ENCODE results near the gene PRSS8. TPM values are rescaled to one million over a fixed set of nuclear protein-coding genes. Genes with fewer than 3 reads are reported as not detected.
A peak's percentile ranks its signal among the peaks of the same experiment; 100 is the strongest.

PRSS8 gene
- total and polyA plus RNA-seq, 2 donors (not counting 3 experiments of a cell fraction or from before 2014, with no cell fraction given), result 0.12 TPM; not detected in 1

DNA sequence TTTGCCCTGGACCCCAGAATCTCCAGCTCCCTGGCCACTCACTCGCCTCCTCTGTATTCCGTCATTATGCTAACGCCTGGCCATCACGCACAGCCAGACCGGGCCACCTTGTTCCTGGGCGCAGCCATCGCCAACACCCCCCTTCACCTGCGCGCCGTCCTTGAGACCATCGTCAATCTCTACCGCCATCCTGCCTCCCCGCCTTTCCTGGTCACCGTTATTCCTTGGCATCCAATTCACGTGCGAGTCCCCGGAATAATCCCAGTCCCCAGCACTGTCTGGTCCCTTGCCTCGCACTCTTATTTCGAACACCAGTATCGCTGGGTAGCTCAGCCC, 41.5 kb downstream of the PRSS8 start:
- TF ChIP-seq JUN (IDR thresholded peaks at IDR 0.05; ENCODE audit: borderline replicate concordance, insufficient read depth, insufficient read length, low read depth), result no peak
- TF ChIP-seq, protein P1, sequence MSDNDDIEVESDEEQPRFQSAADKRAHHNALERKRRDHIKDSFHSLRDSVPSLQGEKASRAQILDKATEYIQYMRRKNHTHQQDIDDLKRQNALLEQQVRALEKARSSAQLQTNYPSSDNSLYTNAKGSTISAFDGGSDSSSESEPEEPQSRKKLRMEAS (IDR thresholded peaks at IDR 0.05; ENCODE audit: insufficient read depth, insufficient read length), result no peak
- no peak for TF ChIP-seq GATA2 (IDR thresholded peaks at IDR 0.05; ENCODE audit: insufficient read depth, insufficient read length, low read depth, low read length)
- TF ChIP-seq FOS (IDR thresholded peaks at IDR 0.05; ENCODE audit: borderline replicate concordance, insufficient read depth, low read length), result no peak
- TF ChIP-seq EZH2 (IDR thresholded peaks at IDR 0.05; ENCODE audit: borderline replicate concordance, low read depth, low read length, severe bottlenecking), result no peak
- no peak for TF ChIP-seq MYC (IDR thresholded peaks at IDR 0.05; ENCODE audit: low read depth, low read length)
- TF ChIP-seq POLR2A (IDR thresholded peaks at IDR 0.05; ENCODE audit: low read depth, low read length), result no peak
- TF ChIP-seq, protein P2, sequence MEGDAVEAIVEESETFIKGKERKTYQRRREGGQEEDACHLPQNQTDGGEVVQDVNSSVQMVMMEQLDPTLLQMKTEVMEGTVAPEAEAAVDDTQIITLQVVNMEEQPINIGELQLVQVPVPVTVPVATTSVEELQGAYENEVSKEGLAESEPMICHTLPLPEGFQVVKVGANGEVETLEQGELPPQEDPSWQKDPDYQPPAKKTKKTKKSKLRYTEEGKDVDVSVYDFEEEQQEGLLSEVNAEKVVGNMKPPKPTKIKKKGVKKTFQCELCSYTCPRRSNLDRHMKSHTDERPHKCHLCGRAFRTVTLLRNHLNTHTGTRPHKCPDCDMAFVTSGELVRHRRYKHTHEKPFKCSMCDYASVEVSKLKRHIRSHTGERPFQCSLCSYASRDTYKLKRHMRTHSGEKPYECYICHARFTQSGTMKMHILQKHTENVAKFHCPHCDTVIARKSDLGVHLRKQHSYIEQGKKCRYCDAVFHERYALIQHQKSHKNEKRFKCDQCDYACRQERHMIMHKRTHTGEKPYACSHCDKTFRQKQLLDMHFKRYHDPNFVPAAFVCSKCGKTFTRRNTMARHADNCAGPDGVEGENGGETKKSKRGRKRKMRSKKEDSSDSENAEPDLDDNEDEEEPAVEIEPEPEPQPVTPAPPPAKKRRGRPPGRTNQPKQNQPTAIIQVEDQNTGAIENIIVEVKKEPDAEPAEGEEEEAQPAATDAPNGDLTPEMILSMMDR (IDR thresholded peaks at IDR 0.05; ENCODE audit: extremely low read depth in 1 of 2, insufficient read depth in 1 of 2, low read depth in 1 of 2, low read length in 2 of 2), result no peak
- TF ChIP-seq POLR2AphosphoS5 (IDR thresholded peaks at IDR 0.05; ENCODE audit: insufficient read depth, low read depth, low read length), result no peak
- Histone ChIP-seq H3K4me2 (ENCODE audit: insufficient read depth, low read length) (peak overlapping the region; percentile 41), H3K9me3 (replicated peaks; ENCODE audit: control insufficient read depth, insufficient read depth, low read length) (no peaks in the 10 kb centered on the region), H3K27me3 (ENCODE audit: control insufficient read depth in 2 of 2, insufficient read depth in 2 of 2, low read length in 2 of 2) (no peaks in the 10 kb centered on the region), H3K4me1 (ENCODE audit: control insufficient read depth, extremely low read depth, insufficient read depth, low read length) (peaks cover 3% of the 10 kb centered on the region), H4K20me1 (replicated peaks; ENCODE audit: control insufficient read depth, extremely low read depth, insufficient read depth, low read length) (no peaks in the 10 kb centered on the region), H3K79me2 (ENCODE audit: control insufficient read depth, insufficient read depth, low read length) (peaks cover 10% of the 10 kb centered on the region), H3K4me3 (replicated peaks in 1 of 3; ENCODE audit: insufficient read depth in 1 of 3, low read depth in 1 of 3, low read length in 3 of 3) (peak overlapping the region; percentile 28 to 91 (median 62)), H3K9me1 (replicated peaks; ENCODE audit: control insufficient read depth, extremely low read depth, insufficient read depth, low read length) (no peaks in the 10 kb centered on the region), H3K9ac (replicated peaks; ENCODE audit: extremely low read depth, insufficient read depth, low read length) (peak overlapping the region; percentile 63), H3K36me3 (ENCODE audit: control insufficient read depth in 2 of 2, extremely low read depth in 1 of 2, insufficient read depth in 2 of 2, low read length in 2 of 2) (peaks cover 2 to 5% of the 10 kb centered on the region in 2 experiments), H3K27ac (ENCODE audit: insufficient read depth, low read depth, low read length) (peak overlapping the region; percentile 6), H2AFZ (ENCODE audit: low read depth, low read length) (peak overlapping the region; percentile 70)
- ChIA-PET CTCF (interaction anchor here (0.7 to 6.5 kb wide), 7 partner anchors 20 to 249 kb away, joined by 3 to 66 read pairs (median 7); partner anchors contain the start of genes HSD3B7, KAT8, ZNF646 and ZNF668), POLR2A (no interaction called here)
- dilution Hi-C loops (cut with MboI; ENCODE audit: extremely low pct_ligation_motif_present, low sequenced_read_pairs) (no loop called here), intact Hi-C loops (cut with micrococcal nuclease) (loop anchor here (1.0 to 2.0 kb wide), 6 partner anchors 15 to 137 kb away; partner anchors contain the start of genes BCKDK, KAT8, SETD1A and STX4)
- no peak for FAIRE-seq
- no TSS peak for BruUV-seq (replicated peaks)
- DNase-seq (ENCODE audit: low read depth, low spot score), result peak; percentile 36

Measured in endothelial cell of umbilical vein (primary cell).